Lower lobe of right lung (tissue), 2 donors: ENCODE measurements around the gene CSNK1D. TPM values are rescaled to one million over a fixed set of nuclear protein-coding genes. Genes with fewer than 3 reads are reported as not detected.

Experiments
- ATAC-seq, 2 donors: fragments of 200-7000 bp; cut with Tn5 transposase; one replicate each; pipeline ENCODE4 v1.9.1; 2020 to 2022; ENCODE audit warnings: mild to moderate bottlenecking in 2 of 2, moderate library complexity in 2 of 2
- DNase-seq: peaks from one replicate; pipeline ENCODE4 v3.0.0-alpha.2; 2020
- H3K27ac ChIP-seq: fragments of 200-600 bp; one replicate; pipeline ENCODE4 v1.8.0; 2022
- H3K27me3 ChIP-seq: fragments of 200-600 bp; one replicate; pipeline ENCODE4 v1.8.0; 2022; ENCODE audit warnings: low read depth
- H3K36me3 ChIP-seq: fragments of 200-600 bp; one replicate; pipeline ENCODE4 v1.8.0; 2022; ENCODE audit warnings: mild to moderate bottlenecking
- H3K4me1 ChIP-seq: fragments of 200-600 bp; one replicate; pipeline ENCODE4 v1.8.0; 2022
- H3K4me3 ChIP-seq: fragments of 200-600 bp; one replicate; pipeline ENCODE4 v1.8.0; 2022; ENCODE audit warnings: mild to moderate bottlenecking
- H3K9me3 ChIP-seq: fragments of 200-600 bp; one replicate; pipeline ENCODE4 v1.8.0; 2022
- intact Hi-C: fragments of 100-400 bp; cut with DNase I; formaldehyde crosslinking; loops from one replicate; pipeline ENCODE4 v1.11.0; 2022
- total RNA-seq: library from RNA; stranded (reverse); fragmentation: NEBNext Ultra II Directional; extraction: Animal tissue kit (Norgen Biotek cat#: 25700); gene quantifications from one replicate; pipeline ENCODE4 v1.2.1, GENCODE V29; 2021
- TF ChIP-seq, protein P1 (sequence below): fragments of 200-600 bp; IDR thresholded peaks from one replicate; pipeline ENCODE4 v1.8.0; 2022; ENCODE audit warnings: antibody characterized with exemption, mild to moderate bottlenecking
- donor health status: DM: no; HTN: yes; CAD: no; lungs with severe emphysema.

The CSNK1D gene
- total RNA-seq, 1 donor from 2014 or later = 146 TPM

DNA sequence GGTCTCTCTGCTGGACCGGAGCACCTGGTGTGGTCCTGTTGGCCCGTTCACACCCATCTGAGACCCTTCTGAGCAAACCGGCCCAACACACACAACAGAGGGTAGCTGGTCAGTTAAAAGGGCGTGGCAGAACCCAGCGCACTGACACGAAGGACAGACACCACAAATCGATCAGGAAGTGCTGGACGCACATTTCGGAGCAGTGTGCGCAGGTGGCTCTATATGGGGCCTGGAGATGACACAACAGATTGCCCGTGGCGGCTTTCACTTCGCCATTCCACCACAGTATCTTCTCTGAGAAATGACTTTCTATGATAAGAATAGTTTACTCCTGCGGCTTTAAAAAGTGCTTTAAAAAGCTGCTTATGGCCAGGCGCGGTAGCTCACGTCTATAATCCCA is 73.4 kb downstream of the CSNK1D start:
- intact Hi-C loops = no loop called here
- Histone ChIP-seq H3K9me3 (no peaks in the 10 kb centered on the region), H3K27ac (no peak overlapping the region), H3K4me3 (no peak overlapping the region), H3K36me3 (peaks cover 24% of the 10 kb centered on the region), H3K4me1 (no peaks in the 10 kb centered on the region), H3K27me3 (no peaks in the 10 kb centered on the region)
- ATAC-seq (no peak), DNase-seq (no peak)
- TF ChIP-seq, protein P1, sequence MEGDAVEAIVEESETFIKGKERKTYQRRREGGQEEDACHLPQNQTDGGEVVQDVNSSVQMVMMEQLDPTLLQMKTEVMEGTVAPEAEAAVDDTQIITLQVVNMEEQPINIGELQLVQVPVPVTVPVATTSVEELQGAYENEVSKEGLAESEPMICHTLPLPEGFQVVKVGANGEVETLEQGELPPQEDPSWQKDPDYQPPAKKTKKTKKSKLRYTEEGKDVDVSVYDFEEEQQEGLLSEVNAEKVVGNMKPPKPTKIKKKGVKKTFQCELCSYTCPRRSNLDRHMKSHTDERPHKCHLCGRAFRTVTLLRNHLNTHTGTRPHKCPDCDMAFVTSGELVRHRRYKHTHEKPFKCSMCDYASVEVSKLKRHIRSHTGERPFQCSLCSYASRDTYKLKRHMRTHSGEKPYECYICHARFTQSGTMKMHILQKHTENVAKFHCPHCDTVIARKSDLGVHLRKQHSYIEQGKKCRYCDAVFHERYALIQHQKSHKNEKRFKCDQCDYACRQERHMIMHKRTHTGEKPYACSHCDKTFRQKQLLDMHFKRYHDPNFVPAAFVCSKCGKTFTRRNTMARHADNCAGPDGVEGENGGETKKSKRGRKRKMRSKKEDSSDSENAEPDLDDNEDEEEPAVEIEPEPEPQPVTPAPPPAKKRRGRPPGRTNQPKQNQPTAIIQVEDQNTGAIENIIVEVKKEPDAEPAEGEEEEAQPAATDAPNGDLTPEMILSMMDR = no peak

DNA sequence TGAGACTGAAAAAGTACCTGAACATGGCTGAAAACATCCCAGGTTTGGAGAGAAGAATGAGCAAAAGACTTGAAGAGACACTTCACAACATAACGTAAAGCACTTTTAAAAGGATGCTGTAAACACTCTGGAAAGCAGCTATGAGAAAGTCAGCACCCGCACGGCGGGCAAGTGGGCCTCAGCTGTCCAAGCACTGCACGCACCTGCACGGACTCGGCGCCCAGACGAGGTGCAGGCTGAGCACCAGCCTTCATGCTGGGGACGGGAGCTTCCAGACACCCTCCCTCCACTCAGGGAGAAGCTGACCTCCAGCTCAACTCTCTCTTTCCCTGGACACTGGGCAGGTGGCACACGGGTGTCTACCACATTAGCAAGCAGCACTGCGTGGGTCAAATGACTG is 74.0 kb downstream of the CSNK1D start:
- Histone ChIP-seq H3K27ac (no peak overlapping the region), H3K4me3 (no peak overlapping the region), H3K36me3 (peaks cover 30% of the 10 kb centered on the region), H3K27me3 (no peaks in the 10 kb centered on the region), H3K4me1 (no peaks in the 10 kb centered on the region), H3K9me3 (no peaks in the 10 kb centered on the region)
- ATAC-seq (no peak), DNase-seq (no peak)
- intact Hi-C loops = no loop called here
- TF ChIP-seq, protein P1 = no peak

DNA sequence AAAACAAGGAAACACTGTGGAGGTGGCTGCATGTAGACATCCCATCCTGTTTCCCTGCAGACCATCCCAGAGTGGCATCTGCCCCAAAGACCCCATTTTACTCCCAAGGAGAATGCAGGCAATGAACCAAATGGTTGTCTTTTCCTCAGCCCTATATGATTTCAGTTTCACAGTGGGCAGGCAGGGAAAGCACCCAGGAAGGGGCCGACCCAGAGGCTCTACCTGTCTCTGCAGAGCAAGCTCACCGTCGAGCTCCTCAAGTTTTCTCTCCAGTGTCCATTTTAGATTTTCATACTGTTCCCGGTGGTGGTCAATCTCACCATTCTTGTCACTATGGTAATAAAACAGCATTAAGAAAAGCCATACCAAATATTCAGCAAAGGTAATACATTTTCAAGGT is 75.4 kb downstream of the CSNK1D start:
- no peaks in the 10 kb centered on the region for H3K4me1 ChIP-seq
- intact Hi-C loops = no loop called here
- H3K27ac ChIP-seq = no peak overlapping the region
- ATAC-seq = no peak
- peaks cover 44% of the 10 kb centered on the region for H3K36me3 ChIP-seq
- no peak overlapping the region for H3K4me3 ChIP-seq
- TF ChIP-seq, protein P1 = no peak
- no peaks in the 10 kb centered on the region for H3K9me3 ChIP-seq
- no peaks in the 10 kb centered on the region for H3K27me3 ChIP-seq
- no peak for DNase-seq

GRCh38 chr17:82195675-82196672 is 77.5 kb downstream of the CSNK1D start:
- TF ChIP-seq, protein P1 = no peak
- no peaks in the 10 kb centered on the region for H3K9me3 ChIP-seq
- intact Hi-C loops = no loop called here
- H3K4me3 ChIP-seq = no peak overlapping the region
- no peak for ATAC-seq
- peaks cover 54% of the 10 kb centered on the region for H3K36me3 ChIP-seq
- peak overlapping the region; percentile 46 for H3K27ac ChIP-seq
- no peaks in the 10 kb centered on the region for H3K4me1 ChIP-seq
- no peaks in the 10 kb centered on the region for H3K27me3 ChIP-seq
- DNase-seq = no peak

DNA sequence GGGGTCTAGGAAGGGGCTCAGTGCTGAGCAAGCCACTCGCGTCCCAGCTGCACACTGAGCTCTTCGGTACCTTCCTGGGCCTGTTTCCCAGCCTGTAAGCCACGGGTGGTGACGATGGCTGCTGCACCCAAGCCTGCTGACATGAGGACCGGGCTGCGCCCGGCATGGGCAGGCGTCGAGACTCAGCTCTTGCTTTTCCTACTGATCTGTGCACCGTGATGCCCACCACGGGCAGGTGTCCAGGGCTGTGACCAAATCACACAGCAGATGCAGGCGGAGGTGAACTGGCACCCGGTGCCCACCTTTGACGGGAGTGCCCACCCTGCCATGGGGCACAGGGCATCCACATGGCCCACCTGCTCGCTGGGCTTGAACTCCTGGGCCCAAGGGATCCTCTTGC is 78.7 kb downstream of the CSNK1D start:
- Histone ChIP-seq H3K36me3 (peaks cover 50% of the 10 kb centered on the region), H3K27me3 (no peaks in the 10 kb centered on the region), H3K4me1 (no peaks in the 10 kb centered on the region), H3K9me3 (no peaks in the 10 kb centered on the region), H3K27ac (no peak overlapping the region), H3K4me3 (no peak overlapping the region)
- intact Hi-C loops = no loop called here
- DNase-seq = no peak
- TF ChIP-seq, protein P1 = no peak
- no peak for ATAC-seq
